Activated CD8-positive, alpha-beta memory T cell treated with anti-CD3 and anti-CD28 coated beads for 36 hours (primary cell): Measurements from ENCODE around the gene FGD6. TPM values are rescaled to one million over a fixed set of nuclear protein-coding genes. Genes with fewer than 3 reads are reported as not detected.
"Not testable (repeated sequence)": the region's sequence is repeated elsewhere in the genome, so short reads cannot be mapped to it uniquely, and the experiment has no call there.

Experiments
- CTCF ChIA-PET: fragments of 350-600 bp; sonication (Branson Sonifier 250); formaldehyde crosslinking; loops from one replicate; lab custom pipeline; 2021; ENCODE audit warnings: antibody characterized with exemption; lab: Charles Lee
- POLR2A ChIA-PET: fragments of 350-600 bp; sonication (Branson Sonifier 250); formaldehyde crosslinking; loops from one replicate; lab custom pipeline; 2021; ENCODE audit warnings: antibody characterized with exemption; lab: Charles Lee
- total RNA-seq, 2 experiments: library from RNA; stranded (reverse); gene quantifications; one replicate each; pipeline ENCODE4 v1.2.3, GENCODE V29; 2021

The FGD6 gene
- total RNA-seq, 2 experiments from 2014 or later = 0.99 to 1.6 TPM

DNA sequence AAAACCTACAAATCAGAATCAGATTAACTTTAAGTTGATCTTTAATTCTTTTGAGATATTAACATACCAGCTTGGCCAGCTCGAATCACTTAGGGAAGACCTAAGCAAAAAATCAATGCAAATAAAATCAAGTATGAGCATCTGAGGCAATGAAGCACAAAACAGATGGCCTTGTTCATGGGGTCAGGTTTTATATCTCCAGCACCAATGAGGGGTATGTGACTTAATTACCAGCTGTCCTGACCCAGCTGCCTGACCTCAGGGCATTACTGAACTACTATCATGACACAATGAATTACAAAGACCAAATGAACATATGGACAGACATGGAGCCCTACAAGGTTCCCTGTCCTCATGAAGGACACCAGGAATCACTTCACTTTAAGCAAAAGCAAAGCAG is 70.5 kb downstream of the FGD6 start:
- ChIA-PET POLR2A (no interaction called here), CTCF (interaction anchor here (0.6 kb wide), 1 partner anchor 134 kb away, joined by 3 read pairs; no protein-coding TSS in a partner anchor)

DNA sequence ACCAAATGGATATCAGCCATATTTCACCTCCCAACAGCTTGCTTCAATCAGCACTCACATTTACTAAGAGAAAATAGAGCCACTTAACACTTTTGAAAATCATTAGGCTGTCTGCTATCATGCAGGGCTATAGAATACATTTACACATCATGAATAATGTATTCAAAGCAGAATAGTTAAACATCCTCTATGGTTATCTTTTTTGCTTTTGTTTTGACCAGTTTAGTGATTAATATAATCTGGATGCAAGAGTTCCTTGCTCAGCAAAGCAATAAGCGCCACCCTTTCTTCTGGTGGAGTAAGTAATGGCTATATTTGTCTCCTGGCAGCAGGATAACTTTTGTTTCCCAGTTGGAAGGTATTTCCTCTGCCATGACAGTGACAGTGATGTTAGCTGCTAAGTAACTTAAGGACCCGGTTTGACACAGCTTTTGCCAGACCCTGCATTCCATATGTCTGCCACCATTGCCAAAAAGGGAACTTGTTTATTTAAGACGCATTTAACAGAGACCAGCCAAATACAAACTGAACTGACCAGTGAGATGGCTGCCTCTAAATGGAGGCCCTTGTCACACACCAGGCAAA is 73.6 kb downstream of the FGD6 start:
- ChIA-PET POLR2A (no interaction called here), CTCF (no interaction called here)

DNA sequence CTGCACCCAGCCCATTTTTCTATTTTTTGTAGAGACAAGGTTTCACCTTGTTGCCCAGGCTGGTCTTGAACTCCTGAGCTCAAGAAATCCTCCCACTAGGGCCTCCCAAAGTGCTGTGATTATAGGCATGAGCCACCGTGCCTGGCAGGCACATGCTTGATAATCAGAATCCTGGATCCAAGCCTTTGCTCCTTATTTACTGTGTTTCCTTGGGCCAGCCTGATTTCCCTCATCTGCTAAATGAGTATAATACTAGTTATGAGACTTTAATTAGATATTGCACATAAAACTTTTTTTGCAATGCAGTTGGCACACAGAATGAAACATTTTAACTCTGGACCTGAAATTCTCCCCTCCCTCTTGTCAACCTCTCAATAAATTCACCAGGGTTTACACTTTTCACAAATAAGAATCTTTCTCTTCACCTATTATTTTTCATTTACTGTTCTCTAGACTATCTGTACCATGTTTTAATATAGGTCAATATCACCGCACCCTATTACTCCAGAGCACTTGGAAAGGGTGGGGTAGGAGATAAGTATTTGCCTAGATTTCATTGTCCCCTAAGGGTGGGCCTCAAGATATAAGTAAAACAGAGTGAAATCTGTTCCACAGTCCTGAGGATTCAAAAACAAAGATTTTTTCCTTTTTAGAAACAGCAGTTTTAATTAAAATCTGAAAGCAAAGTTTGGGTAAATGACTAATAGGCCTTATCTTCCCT is 74.7 kb downstream of the FGD6 start:
- ChIA-PET CTCF (interaction anchor here (0.7 kb wide), 1 partner anchor 300 kb away, joined by 3 read pairs; no protein-coding TSS in a partner anchor), POLR2A (no interaction called here)

DNA sequence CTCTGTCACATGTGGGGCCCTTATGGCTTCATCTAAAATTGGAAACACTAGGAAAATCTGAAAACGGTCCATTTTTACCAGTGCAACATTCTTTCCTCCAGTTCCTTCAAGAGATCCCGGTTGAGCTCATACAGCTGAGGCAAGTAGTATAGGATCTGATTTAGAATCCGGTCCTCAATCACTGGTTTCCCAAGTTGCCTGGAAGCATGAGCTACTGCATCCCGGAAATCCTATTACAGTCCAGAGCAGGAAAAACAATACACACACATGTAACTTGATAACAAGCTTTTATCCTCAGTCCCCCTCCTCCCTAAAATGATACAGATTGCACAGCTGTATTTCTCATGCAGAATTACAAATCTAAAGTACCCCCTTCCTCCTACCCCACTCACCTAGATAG is 76.0 kb downstream of the FGD6 start:
- POLR2A ChIA-PET = no interaction called here
- CTCF ChIA-PET = no interaction called here

DNA sequence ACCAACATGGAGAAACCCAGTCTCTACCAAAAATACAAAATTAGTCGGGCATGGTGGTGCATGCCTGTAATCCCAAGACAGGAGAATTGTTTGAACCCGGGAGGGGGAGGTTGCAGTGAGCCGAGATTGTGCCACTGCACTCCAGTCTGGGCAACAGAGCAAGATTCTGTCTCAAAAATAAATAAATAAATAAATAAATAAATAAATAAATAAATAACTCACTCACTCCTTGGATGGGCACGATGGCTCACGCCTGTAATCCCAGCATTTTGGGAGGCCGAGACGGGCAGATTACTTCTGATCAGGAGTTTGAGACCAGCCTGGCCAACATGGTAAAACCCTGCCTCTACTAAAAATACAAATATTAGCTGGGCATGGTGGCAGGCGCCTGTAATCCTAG is 79.2 kb downstream of the FGD6 start:
- CTCF ChIA-PET, POLR2A ChIA-PET: not testable (repeated sequence)

DNA sequence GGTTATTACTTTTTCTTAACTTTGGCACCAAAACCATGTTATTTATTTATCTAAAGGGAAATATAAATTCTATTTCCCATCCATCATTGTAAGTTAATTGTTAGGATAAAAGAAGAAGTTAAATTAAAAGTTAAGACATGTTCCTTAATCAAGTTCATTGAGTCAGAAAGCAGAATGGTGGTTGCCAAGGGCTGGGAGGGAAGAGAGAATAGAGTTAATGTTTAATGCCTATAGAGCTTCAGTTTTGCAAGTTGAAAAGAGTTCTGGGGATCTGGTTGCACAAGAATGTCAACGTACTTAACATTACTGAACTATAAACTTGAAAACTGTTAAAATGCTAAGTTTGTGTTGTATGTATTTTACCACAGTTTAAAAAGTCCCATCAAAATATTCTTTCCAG is 80.7 kb downstream of the FGD6 start:
- ChIA-PET POLR2A (no interaction called here), CTCF (no interaction called here)

DNA sequence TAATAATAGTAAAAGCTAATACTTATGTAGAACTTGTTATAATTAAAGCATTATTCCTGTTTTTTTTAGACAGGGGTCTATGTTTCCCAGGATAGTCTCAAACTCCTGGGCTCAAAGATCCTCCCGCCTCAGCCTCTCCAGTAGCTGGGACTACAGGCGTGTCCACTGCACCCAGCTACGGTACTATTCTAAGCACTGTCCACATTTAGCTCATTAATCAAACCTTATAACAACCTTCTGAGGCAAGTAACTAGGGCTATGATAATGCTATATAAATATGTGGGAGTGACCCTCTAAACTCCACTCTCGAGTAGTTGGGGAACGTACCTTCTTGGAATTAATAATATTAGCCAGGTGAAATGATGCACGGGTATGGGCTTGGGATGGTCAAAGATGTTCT is 83.2 kb downstream of the FGD6 start:
- ChIA-PET CTCF (no interaction called here), POLR2A (no interaction called here)

DNA sequence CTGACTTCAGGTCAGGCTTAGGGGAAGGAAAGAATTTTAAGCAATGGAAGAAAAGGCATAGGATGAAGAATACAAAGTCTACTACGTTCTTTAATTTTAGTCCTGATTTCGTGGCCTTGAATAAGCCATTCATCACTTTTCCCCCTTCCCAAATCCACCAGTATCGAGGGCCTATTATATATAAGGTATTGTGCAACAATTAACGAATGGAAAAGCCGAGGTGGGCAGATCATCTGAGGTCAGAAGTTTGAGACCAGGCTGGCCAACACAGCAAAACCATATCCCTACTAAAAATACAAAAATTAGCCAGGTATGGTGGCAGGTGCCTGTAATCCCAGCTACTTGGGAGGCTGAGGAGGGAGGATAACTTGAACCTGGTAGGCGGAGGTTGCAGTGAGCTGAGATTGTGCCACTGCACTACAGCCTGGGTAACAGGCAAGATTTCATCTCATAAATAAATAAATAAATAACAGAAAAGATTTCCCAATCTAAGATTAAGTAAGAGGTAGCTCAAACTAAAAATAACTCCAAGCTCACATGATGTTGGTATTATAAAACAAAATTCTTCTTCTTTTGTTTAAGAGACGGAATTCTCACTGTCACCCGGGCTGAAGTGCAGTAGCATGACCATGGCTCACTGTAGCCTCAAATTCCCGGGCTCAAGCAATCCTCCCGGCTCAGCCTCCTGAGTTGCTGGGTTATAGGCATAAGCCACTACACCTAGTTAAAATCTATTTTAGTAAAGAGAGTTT is 85.5 kb downstream of the FGD6 start:
- ChIA-PET POLR2A (no interaction called here), CTCF (no interaction called here)

DNA sequence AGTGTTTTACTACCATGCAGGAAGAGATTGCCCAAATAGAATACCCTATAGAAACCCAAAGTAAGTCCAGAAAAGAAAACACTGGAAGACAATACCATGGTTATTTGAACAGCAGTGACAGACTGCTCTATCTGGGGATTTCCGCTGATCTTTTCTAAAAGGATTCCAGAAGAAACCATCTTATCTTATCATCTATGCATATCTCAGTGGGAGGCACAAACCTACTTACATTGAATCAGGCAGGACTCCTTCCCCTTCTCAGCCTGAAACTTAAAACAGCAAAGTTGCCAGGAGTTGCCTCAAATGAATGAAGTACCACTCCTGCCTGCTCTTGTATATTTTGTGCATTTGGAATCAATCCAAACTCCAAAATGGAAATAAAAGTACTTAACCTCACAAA is 87.2 kb downstream of the FGD6 start:
- CTCF ChIA-PET = no interaction called here
- POLR2A ChIA-PET = no interaction called here

DNA sequence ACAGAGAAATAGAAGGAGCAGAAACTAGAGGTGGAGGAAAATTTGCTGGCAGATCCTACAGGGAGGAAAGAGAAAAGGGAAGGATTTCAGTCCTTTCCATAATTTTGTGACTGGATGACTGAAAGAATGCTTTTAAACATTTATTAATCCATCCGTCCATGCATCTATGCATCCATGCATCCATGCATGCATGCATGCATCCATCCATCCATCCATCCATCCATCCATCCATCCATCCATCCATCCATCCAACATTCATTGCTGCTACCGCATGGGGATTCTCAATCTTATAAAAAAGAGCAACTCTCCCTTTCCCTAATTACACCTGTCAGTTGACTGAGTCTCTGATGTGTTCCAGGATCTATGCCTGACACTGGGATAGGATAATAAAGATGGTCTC is 88.2 kb downstream of the FGD6 start:
- ChIA-PET CTCF (no interaction called here), POLR2A (no interaction called here)

DNA sequence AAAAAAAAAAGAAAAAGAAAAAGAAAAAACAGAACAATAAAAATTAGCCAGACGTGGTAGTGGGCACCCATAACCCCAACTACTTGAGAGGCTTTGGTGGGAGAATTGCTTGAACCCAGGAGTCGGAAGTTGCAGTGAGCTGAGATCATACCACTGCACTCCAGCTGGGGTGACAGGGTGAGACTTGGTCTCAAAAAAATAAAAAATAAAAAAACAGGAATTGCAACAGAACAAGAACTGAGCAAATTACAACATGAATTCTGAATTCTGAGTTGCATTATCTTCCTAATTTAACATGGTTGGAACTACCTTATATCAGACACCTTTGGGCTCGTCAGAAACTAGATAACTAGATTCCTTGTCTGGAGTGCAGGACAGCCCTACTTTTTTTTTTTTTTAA is 90.5 kb downstream of the FGD6 start:
- POLR2A ChIA-PET = no interaction called here
- CTCF ChIA-PET = no interaction called here

DNA sequence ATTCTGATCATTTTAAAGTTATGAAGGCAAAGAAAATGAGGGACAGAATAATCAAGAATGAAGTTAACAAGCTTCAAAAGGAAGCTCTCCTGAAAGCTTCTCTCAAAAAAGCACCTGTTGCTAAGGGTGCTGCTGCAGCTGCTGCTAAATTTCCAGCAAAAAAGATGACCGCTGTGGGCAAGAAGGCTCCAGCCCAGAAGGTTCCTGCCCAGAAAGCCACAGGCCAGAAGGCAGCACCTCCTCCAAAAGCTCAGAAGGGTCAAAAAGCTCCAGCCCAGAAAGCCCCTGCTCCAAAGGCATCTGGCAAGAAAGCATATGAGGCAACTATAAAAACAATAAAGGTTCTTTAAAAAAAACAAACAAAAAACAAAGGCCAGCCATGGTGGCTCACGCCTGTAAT is 91.2 kb downstream of the FGD6 start:
- POLR2A ChIA-PET = no interaction called here

DNA sequence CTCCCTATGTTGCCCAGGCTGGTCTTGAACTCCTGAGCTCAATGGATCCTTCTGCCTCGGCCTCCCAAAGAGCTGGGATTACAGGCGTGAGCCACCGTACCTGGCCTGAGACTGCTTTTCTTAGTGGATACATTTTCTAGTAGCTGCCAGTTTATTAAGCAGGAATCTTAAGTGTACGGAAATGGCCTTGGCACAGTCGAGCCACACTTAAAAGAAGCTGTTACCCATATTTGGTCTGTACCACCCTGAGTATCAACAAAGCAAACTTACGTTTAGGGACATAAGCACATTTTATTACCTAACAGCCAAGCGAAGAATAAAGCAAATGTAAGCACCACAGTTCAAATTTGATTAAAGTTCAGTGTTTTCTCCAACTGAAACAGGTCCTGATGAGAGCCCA is 93.2 kb downstream of the FGD6 start:
- POLR2A ChIA-PET = no interaction called here
- CTCF ChIA-PET = no interaction called here

More for the DNA sequence above, 91.2 kb downstream of the FGD6 start:
- CTCF ChIA-PET = no interaction called here

DNA sequence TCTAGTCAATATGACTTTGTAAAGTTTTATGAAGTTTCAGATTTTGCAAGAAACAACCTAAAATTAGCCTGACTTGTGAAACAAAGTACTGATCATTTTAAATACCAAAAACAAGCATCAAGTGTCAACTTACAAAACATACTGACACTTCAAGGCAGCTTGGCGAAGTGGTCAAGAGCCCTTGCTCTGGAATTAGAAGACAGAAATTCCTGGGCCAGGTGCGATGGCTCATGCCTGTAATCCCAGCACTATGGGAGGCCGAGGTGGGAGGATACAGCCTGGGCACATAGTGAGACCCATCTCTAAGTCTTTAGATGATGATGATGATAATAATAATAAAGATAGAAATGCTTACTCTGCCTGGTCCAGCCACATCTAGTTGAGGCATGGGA is 98.5 kb downstream of the FGD6 start:
- CTCF ChIA-PET = interaction anchor here (0.6 kb wide), 1 partner anchor 1511 kb away, joined by 3 read pairs; no protein-coding TSS in a partner anchor
- POLR2A ChIA-PET = no interaction called here

DNA sequence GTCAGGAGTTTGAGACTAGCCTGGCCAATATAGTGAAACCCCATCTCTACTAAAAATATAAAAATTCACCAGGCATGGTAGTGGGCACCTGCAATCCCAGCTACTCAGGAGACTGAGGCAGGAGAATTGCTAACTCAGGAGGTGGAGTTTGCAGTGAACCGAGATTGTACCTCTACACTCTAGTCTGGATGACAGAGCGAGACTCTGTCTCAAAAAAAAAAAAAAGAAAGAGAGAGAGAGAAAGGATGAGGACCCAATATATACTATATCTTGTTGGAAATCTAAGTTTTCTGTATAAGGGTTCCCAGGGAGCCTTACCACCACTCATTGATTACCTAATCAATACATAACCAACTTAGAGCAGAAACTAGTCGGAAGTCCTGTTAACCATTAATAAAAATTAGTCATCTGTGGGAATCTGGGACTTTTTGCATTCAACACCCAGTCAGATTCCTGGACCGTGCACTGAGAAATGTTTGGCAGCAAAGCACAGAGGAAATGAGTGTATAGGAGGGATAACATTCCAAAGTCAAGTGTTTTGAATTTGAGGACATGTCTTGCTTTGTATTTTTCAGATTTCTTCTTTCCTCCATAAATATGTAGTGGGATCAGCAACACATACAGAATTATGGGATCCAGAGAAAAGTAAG is 99.0 kb downstream of the FGD6 start:
- POLR2A ChIA-PET = no interaction called here
- CTCF ChIA-PET = interaction anchor here (1.5 kb wide), 1 partner anchor 108 kb away, joined by 3 read pairs; no protein-coding TSS in a partner anchor

DNA sequence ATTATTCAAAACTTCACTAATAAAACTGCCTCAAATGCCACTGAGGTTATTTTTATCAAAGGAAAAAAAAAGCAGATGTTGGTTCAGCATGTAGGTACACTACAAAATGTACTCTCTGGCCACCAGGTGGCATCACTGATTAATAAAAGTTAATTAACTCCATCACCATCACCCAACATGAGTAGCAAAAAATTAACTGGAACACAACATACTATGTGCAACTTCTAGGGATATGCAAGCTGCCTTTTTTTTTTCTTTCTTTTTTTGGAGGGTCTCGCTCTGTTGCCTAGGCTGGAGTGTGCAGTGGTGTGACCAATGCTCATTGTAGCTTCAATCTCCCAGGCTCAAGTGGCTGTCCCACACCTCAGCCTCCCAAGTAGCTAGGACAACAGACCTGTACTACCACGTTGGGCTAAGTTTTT is 100.1 kb downstream of the FGD6 start:
- CTCF ChIA-PET = interaction anchor here (0.6 to 1.5 kb wide), 5 partner anchors 100 to 343 kb away, joined by 3 read pairs; partner anchors contain the start of genes FGD6 and VEZT
- POLR2A ChIA-PET = interaction anchor here (0.6 kb wide), 1 partner anchor 100 kb away, joined by 5 read pairs; the partner anchor contains the start of genes FGD6 and VEZT

DNA sequence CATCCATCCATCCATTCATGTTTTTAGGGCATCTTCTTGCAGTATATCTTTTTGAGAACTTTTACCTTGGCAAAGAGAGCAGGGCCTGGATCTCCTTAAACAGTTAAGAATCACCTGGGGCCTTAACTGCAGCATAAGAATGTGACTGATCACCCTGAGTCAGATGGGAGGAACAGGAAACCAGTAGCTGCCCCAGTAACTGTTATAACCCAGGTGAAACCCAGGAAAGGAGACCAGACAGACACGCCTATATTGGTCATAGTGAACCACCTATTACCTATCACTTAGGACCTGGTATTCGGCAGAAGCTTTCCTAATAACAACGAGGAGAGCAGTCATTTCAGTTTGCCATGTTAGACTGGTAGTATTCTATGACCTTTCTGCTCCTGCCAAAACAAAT is 100.5 kb downstream of the FGD6 start:
- POLR2A ChIA-PET = no interaction called here
- CTCF ChIA-PET = interaction anchor here (0.8 to 1.5 kb wide), 4 partner anchors 101 to 344 kb away, joined by 3 read pairs; partner anchors contain the start of genes FGD6 and VEZT

DNA sequence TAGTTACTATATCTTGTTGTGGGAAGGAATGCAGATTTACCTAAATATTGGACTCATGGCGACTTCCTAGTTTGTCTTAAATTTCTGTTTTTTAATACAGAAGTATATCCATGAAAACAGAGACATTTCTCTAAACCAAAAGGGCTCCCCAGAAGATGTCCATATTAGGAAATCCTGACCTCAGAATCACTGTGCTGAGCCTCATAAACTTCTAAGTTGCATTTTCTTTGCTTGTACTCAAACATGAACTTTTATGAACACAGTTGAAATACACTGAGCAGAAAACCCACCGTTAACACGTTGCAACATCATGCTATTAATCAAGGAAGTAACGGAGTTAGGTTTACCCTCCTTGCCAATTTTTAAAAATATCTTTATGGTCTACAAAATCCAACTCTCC is 100.9 kb downstream of the FGD6 start:
- CTCF ChIA-PET = interaction anchor here (0.6 to 1.4 kb wide), 3 partner anchors 101 to 371 kb away, joined by 3 read pairs; partner anchors contain the start of genes FGD6 and VEZT
- POLR2A ChIA-PET = no interaction called here

DNA sequence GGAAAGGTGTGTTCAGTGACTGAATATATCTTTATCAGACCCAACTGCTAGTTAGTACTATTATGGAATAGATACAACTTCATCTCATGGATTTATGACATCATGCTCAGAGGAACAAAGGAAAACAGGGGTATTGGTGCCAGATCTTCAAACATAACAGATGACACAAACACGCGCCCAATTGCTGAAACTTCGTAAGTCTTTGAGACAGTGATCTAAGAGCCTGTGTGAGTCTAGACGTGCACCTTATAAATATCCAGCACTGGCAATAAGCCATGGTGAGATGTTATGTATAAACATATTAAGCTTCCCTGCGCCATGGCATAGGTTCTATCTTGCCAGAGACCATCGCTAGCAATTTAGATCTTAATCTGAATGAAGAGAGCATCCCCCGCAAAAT is 101.6 kb downstream of the FGD6 start:
- POLR2A ChIA-PET = no interaction called here
- CTCF ChIA-PET = interaction anchor here (0.6 to 0.7 kb wide), 2 partner anchors 372 to 419 kb away, joined by 3 read pairs; no protein-coding TSS in a partner anchor
